H9 (cell line): ENCODE results near the gene S100P. TPM values are rescaled to one million over a fixed set of nuclear protein-coding genes. Genes with fewer than 3 reads are reported as not detected.

ENCODE experiments used
- DNase-seq: peaks from one replicate; pipeline ENCODE4 v3.0.0-alpha.2; 2017
- H2AFZ ChIP-seq: one replicate; pipeline ENCODE4 v1.6.1; 2013; ENCODE audit warnings: mild to moderate bottlenecking, low read length, control low read depth, moderate library complexity
- H2AK5ac ChIP-seq: 2 replicates; pipeline ENCODE4 v1.6.1; 2013; ENCODE audit warnings: low read length, control low read depth, mixed read lengths; ENCODE audit not compliant: insufficient read length
- H2BK120ac ChIP-seq: one replicate; pipeline ENCODE4 v1.6.1; 2013; ENCODE audit warnings: low read depth, mild to moderate bottlenecking, low read length, control low read depth, inconsistent platforms; ENCODE audit not compliant: poor library complexity, severe bottlenecking
- H2BK12ac ChIP-seq: 2 replicates; pipeline ENCODE4 v1.6.1; 2013; ENCODE audit warnings: low read length, control low read depth, mixed read lengths, low read depth; ENCODE audit not compliant: insufficient read length
- H2BK15ac ChIP-seq: 2 replicates; pipeline ENCODE4 v1.6.1; 2013; ENCODE audit warnings: low read depth, low read length, control low read depth
- H2BK20ac ChIP-seq: one replicate; pipeline ENCODE4 v1.6.1; 2013; ENCODE audit warnings: low read depth, mild to moderate bottlenecking, low read length, control low read depth, inconsistent platforms; ENCODE audit not compliant: poor library complexity, severe bottlenecking
- H2BK5ac ChIP-seq: 2 replicates; pipeline ENCODE4 v1.6.1; 2013; ENCODE audit warnings: low read length, control low read depth, mixed read lengths; ENCODE audit not compliant: insufficient read length
- H3K14ac ChIP-seq: 2 replicates; pipeline ENCODE4 v1.6.1; 2013; ENCODE audit warnings: low read length, control low read depth; ENCODE audit not compliant: insufficient read depth
- H3K18ac ChIP-seq: 2 replicates; pipeline ENCODE4 v1.6.1; 2013; ENCODE audit warnings: low read depth, mild to moderate bottlenecking, mixed read lengths, low read length, control low read depth; ENCODE audit not compliant: insufficient read length
- H3K23ac ChIP-seq: 2 replicates; pipeline ENCODE4 v1.6.1; 2013; ENCODE audit warnings: low read length, control low read depth, mixed read lengths, low read depth; ENCODE audit not compliant: insufficient read length
- H3K23me2 ChIP-seq: 2 replicates; pipeline ENCODE4 v1.6.1; 2013; ENCODE audit warnings: low read depth, mild to moderate bottlenecking, mixed read lengths, low read length, control low read depth; ENCODE audit not compliant: insufficient read length, poor library complexity, severe bottlenecking
- H3K27ac ChIP-seq: 2 replicates; pipeline ENCODE4 v1.5.1; 2013; ENCODE audit warnings: low read length, control low read depth, mixed read lengths, low read depth; ENCODE audit not compliant: insufficient read length
- H3K27me3 ChIP-seq: 2 replicates; pipeline ENCODE4 v1.6.1; 2013; ENCODE audit warnings: low read length, control low read depth, inconsistent platforms; ENCODE audit not compliant: insufficient read depth
- H3K4ac ChIP-seq: 2 replicates; pipeline ENCODE4 v1.6.1; 2013; ENCODE audit warnings: low read depth, mild to moderate bottlenecking, control low read depth, inconsistent platforms, low read length, moderate library complexity
- H3K4me1 ChIP-seq: 2 replicates; pipeline ENCODE4 v1.6.1; 2013; ENCODE audit warnings: low read length, control low read depth, inconsistent platforms; ENCODE audit not compliant: insufficient read depth
- H3K4me2 ChIP-seq: 2 replicates; pipeline ENCODE4 v1.6.1; 2013; ENCODE audit warnings: low read length, control low read depth, mixed read lengths; ENCODE audit not compliant: insufficient read length, insufficient read depth
- H3K56ac ChIP-seq: 2 replicates; pipeline ENCODE4 v1.6.1; 2013; ENCODE audit warnings: low read depth, mild to moderate bottlenecking, mixed read lengths, low read length, control low read depth; ENCODE audit not compliant: insufficient read length
- H3K79me1 ChIP-seq: 2 replicates; pipeline ENCODE4 v1.6.1; 2013; ENCODE audit warnings: low read depth, mild to moderate bottlenecking, moderate library complexity, low read length, control low read depth, inconsistent platforms; ENCODE audit not compliant: insufficient read depth, poor library complexity, severe bottlenecking
- H3K79me2 ChIP-seq: 2 replicates; pipeline ENCODE4 v1.6.1; 2013; ENCODE audit warnings: low read length, control low read depth, inconsistent platforms; ENCODE audit not compliant: insufficient read depth
- H3K9ac ChIP-seq: 2 replicates; pipeline ENCODE4 v1.6.1; 2013; ENCODE audit warnings: low read length, control low read depth, mixed read lengths; ENCODE audit not compliant: insufficient read length; ENCODE audit errors: extremely low read depth
- H3K9me3 ChIP-seq: one replicate; pipeline ENCODE4 v1.6.1; 2013; ENCODE audit warnings: low read depth, low read length, inconsistent platforms; ENCODE audit not compliant: control insufficient read depth
- H3T11ph ChIP-seq: one replicate; pipeline ENCODE4 v1.6.1; 2013; ENCODE audit warnings: mild to moderate bottlenecking, low read length, control low read depth, inconsistent platforms
- H4K20me1 ChIP-seq: one replicate; pipeline ENCODE4 v1.6.1; 2013; ENCODE audit not compliant: control insufficient read depth, insufficient read length, insufficient read depth
- H4K5ac ChIP-seq: 2 replicates; pipeline ENCODE4 v1.6.1; 2013; ENCODE audit warnings: low read depth, mild to moderate bottlenecking, mixed read lengths, low read length, control low read depth; ENCODE audit not compliant: insufficient read length
- H4K8ac ChIP-seq: replicated peaks from 2 replicates; pipeline ENCODE4 v1.6.1; 2013; ENCODE audit warnings: low read length, control low read depth, mixed read lengths, low read depth; ENCODE audit not compliant: insufficient read length
- H4K91ac ChIP-seq: 2 replicates; pipeline ENCODE4 v1.6.1; 2013; ENCODE audit warnings: low read depth, mild to moderate bottlenecking, moderate library complexity, mixed read lengths, low read length, control low read depth; ENCODE audit not compliant: insufficient read length
- H3K27ac Mint-ChIP-seq, 3 experiments: 2 replicates in 2 of 3; 3 replicates in 1 of 3; pipeline ENCODE4 v1.8.0; 2020 to 2021; ENCODE audit warnings: mixed read lengths in 3 of 3, mild to moderate bottlenecking in 1 of 3, moderate library complexity in 1 of 3
- H3K27me3 Mint-ChIP-seq: 2 replicates; pipeline ENCODE4 v1.8.0; 2021; ENCODE audit warnings: low read depth, mild to moderate bottlenecking, moderate library complexity, mixed read lengths
- H3K36me3 Mint-ChIP-seq, 3 experiments: 2 replicates in 2 of 3; 3 replicates in 1 of 3; pipeline ENCODE4 v1.8.0; 2020 to 2021; ENCODE audit warnings: low read depth in 3 of 3, mixed read lengths in 3 of 3; ENCODE audit not compliant: insufficient read depth in 1 of 3
- H3K4me1 Mint-ChIP-seq, 2 experiments: 2 replicates each; pipeline ENCODE4 v1.8.0; 2020; ENCODE audit warnings: mixed read lengths in 2 of 2
- H3K4me3 Mint-ChIP-seq, 2 experiments: 2 replicates in 1 of 2; 3 replicates in 1 of 2; pipeline ENCODE4 v1.8.0; 2020 to 2021; ENCODE audit warnings: mild to moderate bottlenecking in 2 of 2, mixed read lengths in 2 of 2, moderate library complexity in 1 of 2
- H3K9me3 Mint-ChIP-seq, 2 experiments: 2 replicates in 1 of 2; 3 replicates in 1 of 2; pipeline ENCODE4 v1.8.0; 2020; ENCODE audit warnings: mild to moderate bottlenecking in 2 of 2, mixed read lengths in 2 of 2, moderate library complexity in 1 of 2
- WGBS: extraction: QIAGEN DNeasy Blood & Tissue Kit; methylation state at CpG from one replicate; pipeline ENCODE4 v1.1.7; 2013; ENCODE audit warnings: missing lambda C conversion rate, low lambda C conversion rate, mixed read lengths; ENCODE audit not compliant: insufficient read length; ENCODE audit errors: extremely low coverage; 5-methylcytosine and 5-hydroxymethylcytosine counted together
- total RNA-seq: library from RNA; stranded (reverse); gene quantifications from 2 replicates; pipeline ENCODE4 v1.2.1, GENCODE V29; 2021
- TF ChIP-seq, protein P1 (sequence below): fragments of 200-600 bp; sonication (generic); conservative IDR thresholded peaks from 3 replicates; pipeline ENCODE4 v1.8.0; 2021; ENCODE audit warnings: antibody characterized with exemption, mild to moderate bottlenecking

S100P gene
- total RNA-seq, 1 experiment from 2014 or later, result not detected

DNA sequence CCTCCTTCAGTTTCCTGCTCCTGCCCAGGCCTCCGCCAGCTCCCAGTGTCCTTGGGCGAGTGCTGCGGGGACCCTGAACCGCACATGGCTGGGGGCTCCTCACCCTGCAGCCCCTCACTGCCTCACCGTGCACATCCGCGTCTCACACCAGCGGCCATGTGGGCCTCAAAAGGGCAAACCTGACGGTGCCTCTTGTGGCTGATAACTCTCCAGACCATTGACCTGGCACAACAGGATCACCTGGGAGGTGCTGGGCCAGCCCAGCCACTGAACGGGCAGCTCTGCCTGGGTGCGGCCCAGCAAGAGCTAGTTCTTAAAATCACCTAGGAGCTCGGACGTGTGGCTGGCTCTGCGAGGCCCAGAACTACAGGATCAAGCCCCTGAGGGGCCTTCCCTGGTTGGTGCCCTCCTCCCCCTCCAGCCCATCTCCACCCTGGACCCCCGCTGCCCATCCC lies 4.1 kb upstream of the S100P start:
- Histone ChIP-seq H2AK5ac (no peak overlapping the region), H3K18ac (peak overlapping the region; percentile 27), H3K27ac (no peak overlapping the region), H3K9ac (no peak overlapping the region), H3K14ac (no peak overlapping the region), H4K5ac (no peak overlapping the region), H3K4ac (no peak overlapping the region; the same call in 1 of the 2 replicates), H3K27me3 (no peaks in the 10 kb centered on the region), H3K4me2 (no peak overlapping the region), H3K4me1 (no peaks in the 10 kb centered on the region; the same call in 1 of the 2 replicates), H3K56ac (no peak overlapping the region), H3K9me3 (no peaks in the 10 kb centered on the region), H2BK12ac (no peak overlapping the region), H4K91ac (no peak overlapping the region), H2BK20ac (no peak overlapping the region), H2BK120ac (no peak overlapping the region), H3K79me2 (no peaks in the 10 kb centered on the region), H2BK5ac (no peak overlapping the region), H3K23me2 (no peaks in the 10 kb centered on the region), H3T11ph (no peak overlapping the region), H3K79me1 (no peaks in the 10 kb centered on the region), H3K23ac (no peak overlapping the region), H2AFZ (no peak overlapping the region), H4K8ac (no peak overlapping the region), H2BK15ac (no peak overlapping the region), H4K20me1 (no peaks in the 10 kb centered on the region)
- H3K36me3 Mint-ChIP-seq, result peaks cover 0 to 15% (median 6%) of the 10 kb centered on the region in 3 experiments; a peak in 6 of 7 replicates
- no peak overlapping the region; a peak in 1 of 7 replicates for H3K27ac Mint-ChIP-seq
- H3K4me3 Mint-ChIP-seq, result no peak overlapping the region; a peak in 1 of 5 replicates
- peaks cover 24% of the 10 kb centered on the region for H3K27me3 Mint-ChIP-seq
- H3K9me3 Mint-ChIP-seq, result peaks cover 14 to 15% of the 10 kb centered on the region in 2 experiments
- H3K4me1 Mint-ChIP-seq, result peaks cover 14 to 32% of the 10 kb centered on the region in 2 experiments
- no CpG with 5 or more reads among the region's 15 CpGs for WGBS
- TF ChIP-seq, protein P1, sequence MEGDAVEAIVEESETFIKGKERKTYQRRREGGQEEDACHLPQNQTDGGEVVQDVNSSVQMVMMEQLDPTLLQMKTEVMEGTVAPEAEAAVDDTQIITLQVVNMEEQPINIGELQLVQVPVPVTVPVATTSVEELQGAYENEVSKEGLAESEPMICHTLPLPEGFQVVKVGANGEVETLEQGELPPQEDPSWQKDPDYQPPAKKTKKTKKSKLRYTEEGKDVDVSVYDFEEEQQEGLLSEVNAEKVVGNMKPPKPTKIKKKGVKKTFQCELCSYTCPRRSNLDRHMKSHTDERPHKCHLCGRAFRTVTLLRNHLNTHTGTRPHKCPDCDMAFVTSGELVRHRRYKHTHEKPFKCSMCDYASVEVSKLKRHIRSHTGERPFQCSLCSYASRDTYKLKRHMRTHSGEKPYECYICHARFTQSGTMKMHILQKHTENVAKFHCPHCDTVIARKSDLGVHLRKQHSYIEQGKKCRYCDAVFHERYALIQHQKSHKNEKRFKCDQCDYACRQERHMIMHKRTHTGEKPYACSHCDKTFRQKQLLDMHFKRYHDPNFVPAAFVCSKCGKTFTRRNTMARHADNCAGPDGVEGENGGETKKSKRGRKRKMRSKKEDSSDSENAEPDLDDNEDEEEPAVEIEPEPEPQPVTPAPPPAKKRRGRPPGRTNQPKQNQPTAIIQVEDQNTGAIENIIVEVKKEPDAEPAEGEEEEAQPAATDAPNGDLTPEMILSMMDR, result no peak
- DNase-seq, result peak; percentile 53
